Measurements from ENCODE around the gene MAML2.

DNA sequence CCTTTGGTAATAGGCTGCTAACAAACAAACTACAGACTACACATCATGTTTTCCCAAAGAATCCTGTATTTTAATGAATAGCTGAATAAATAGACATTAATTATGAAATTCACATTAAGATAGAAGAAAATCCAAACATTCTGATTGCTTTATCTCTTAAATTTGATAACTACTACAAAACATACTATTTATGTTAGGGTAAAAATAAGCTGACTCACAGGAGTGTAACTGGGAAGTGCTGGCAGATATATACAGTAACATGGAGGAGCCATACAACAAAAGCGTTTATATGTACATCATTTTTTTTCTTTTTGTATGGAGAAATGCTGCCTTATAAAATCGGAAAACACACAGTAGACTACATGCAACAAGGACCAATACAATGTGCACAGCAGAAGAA is 366.4 kb downstream of the MAML2 start:
- TF ChIP-seq, protein P1, sequence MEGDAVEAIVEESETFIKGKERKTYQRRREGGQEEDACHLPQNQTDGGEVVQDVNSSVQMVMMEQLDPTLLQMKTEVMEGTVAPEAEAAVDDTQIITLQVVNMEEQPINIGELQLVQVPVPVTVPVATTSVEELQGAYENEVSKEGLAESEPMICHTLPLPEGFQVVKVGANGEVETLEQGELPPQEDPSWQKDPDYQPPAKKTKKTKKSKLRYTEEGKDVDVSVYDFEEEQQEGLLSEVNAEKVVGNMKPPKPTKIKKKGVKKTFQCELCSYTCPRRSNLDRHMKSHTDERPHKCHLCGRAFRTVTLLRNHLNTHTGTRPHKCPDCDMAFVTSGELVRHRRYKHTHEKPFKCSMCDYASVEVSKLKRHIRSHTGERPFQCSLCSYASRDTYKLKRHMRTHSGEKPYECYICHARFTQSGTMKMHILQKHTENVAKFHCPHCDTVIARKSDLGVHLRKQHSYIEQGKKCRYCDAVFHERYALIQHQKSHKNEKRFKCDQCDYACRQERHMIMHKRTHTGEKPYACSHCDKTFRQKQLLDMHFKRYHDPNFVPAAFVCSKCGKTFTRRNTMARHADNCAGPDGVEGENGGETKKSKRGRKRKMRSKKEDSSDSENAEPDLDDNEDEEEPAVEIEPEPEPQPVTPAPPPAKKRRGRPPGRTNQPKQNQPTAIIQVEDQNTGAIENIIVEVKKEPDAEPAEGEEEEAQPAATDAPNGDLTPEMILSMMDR (IDR thresholded peaks at IDR 0.05; ENCODE audit: insufficient read depth, low read length): no peak
- TF ChIP-seq POLR2AphosphoS5 (IDR thresholded peaks at IDR 0.05; ENCODE audit: low read depth) (no peak), SPI1 (IDR thresholded peaks at IDR 0.05; ENCODE audit: borderline replicate concordance, low read depth) (no peak)
- TF ChIP-seq, protein P2, sequence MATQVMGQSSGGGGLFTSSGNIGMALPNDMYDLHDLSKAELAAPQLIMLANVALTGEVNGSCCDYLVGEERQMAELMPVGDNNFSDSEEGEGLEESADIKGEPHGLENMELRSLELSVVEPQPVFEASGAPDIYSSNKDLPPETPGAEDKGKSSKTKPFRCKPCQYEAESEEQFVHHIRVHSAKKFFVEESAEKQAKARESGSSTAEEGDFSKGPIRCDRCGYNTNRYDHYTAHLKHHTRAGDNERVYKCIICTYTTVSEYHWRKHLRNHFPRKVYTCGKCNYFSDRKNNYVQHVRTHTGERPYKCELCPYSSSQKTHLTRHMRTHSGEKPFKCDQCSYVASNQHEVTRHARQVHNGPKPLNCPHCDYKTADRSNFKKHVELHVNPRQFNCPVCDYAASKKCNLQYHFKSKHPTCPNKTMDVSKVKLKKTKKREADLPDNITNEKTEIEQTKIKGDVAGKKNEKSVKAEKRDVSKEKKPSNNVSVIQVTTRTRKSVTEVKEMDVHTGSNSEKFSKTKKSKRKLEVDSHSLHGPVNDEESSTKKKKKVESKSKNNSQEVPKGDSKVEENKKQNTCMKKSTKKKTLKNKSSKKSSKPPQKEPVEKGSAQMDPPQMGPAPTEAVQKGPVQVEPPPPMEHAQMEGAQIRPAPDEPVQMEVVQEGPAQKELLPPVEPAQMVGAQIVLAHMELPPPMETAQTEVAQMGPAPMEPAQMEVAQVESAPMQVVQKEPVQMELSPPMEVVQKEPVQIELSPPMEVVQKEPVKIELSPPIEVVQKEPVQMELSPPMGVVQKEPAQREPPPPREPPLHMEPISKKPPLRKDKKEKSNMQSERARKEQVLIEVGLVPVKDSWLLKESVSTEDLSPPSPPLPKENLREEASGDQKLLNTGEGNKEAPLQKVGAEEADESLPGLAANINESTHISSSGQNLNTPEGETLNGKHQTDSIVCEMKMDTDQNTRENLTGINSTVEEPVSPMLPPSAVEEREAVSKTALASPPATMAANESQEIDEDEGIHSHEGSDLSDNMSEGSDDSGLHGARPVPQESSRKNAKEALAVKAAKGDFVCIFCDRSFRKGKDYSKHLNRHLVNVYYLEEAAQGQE (IDR thresholded peaks at IDR 0.05; ENCODE audit: insufficient replicate concordance, low read depth): no peak

Measured in HL-60 (cell line).